Astrocyte (in vitro differentiated cells and primary cell): ENCODE results near the gene AP3B1.

Source experiments
- CTCF ChIP-seq: IDR thresholded peaks from 2 replicates; pipeline ENCODE4 v1.5.1; 2011; ENCODE audit warnings: low read depth, mild to moderate bottlenecking, inconsistent platforms, low read length, moderate library complexity; ENCODE audit not compliant: insufficient read depth
- EZH2 ChIP-seq: IDR thresholded peaks from 2 replicates; pipeline ENCODE4 v1.6.1; 2012; ENCODE audit warnings: mild to moderate bottlenecking, low read length, inconsistent platforms; ENCODE audit not compliant: insufficient read depth

GRCh38 chr5:77955577-77955976 lies 338.9 kb downstream of the AP3B1 start:
- TF ChIP-seq CTCF (no peak), EZH2 (no peak)
